Urinary bladder (tissue), 4 donors: Measurements from ENCODE around the gene LRFN2. TPM values are rescaled to one million over a fixed set of nuclear protein-coding genes. Genes with fewer than 3 reads are reported as not detected.

Experiments used
- DNase-seq: peaks from one replicate; pipeline ENCODE4 v3.0.0-alpha.2; 2015; ENCODE audit errors: extremely low spot score
- H3K27ac ChIP-seq: one replicate; pipeline ENCODE4 v1.5.1; 2013; ENCODE audit warnings: low read depth, mild to moderate bottlenecking, moderate library complexity
- H3K36me3 ChIP-seq: one replicate; pipeline ENCODE4 v1.6.1; 2013; ENCODE audit warnings: mild to moderate bottlenecking, moderate library complexity; ENCODE audit not compliant: insufficient read depth
- H3K4me1 ChIP-seq: one replicate; pipeline ENCODE4 v1.6.1; 2013; ENCODE audit warnings: mild to moderate bottlenecking, moderate library complexity; ENCODE audit not compliant: insufficient read depth
- H3K4me3 ChIP-seq: one replicate; pipeline ENCODE4 v1.5.1; 2013; ENCODE audit warnings: low read depth, low read length
- WGBS: extraction: QIAGEN DNeasy Blood & Tissue Kit; methylation state at CpG from one replicate; pipeline ENCODE4 v1.1.7; 2013; 5-methylcytosine and 5-hydroxymethylcytosine counted together
- polyA plus RNA-seq: library from polyadenylated mRNA; stranded (reverse); fragments of 200-250 nt; gene quantifications from one replicate; pipeline ENCODE4 v1.2.3, GENCODE V29; 2013
- total RNA-seq: library from RNA; depleted of rRNA; stranded (reverse); fragments of >200 nt; gene quantifications from one replicate; pipeline ENCODE4 v1.2.3, GENCODE V29; 2014
- donor health status: healthy with polysubstance abuse.
- donor health status: healthy.

The LRFN2 gene
- total and polyA plus RNA-seq, 2 donors: 0.04 to 0.11 TPM

DNA sequence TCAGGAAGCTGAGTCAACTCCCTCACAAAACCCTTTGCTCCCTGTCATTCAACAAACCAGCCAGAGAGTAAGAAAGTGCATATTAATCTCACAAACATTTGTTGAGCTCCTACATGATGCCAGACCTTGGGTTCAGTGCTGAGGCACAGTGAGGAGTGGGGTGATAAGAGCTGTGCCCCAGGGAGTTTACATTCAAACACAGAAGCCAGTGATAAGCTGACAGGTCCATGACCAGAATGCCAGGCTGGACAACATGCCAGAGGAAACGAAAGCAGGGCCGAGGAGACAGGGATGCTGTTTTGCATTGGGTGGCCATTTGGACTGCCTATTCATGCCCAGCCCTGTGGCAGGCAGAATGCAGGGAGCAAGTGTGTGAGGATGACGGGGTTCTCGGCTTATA is 76.7 kb downstream of the LRFN2 start:
- no peaks in the 10 kb centered on the region for H3K36me3 ChIP-seq
- H3K4me1 ChIP-seq: no peaks in the 10 kb centered on the region
- H3K4me3 ChIP-seq: no peak overlapping the region
- no peak overlapping the region for H3K27ac ChIP-seq
- WGBS: 83% methylated on average over 4 of the region's 4 CpGs
- DNase-seq: no peak

DNA sequence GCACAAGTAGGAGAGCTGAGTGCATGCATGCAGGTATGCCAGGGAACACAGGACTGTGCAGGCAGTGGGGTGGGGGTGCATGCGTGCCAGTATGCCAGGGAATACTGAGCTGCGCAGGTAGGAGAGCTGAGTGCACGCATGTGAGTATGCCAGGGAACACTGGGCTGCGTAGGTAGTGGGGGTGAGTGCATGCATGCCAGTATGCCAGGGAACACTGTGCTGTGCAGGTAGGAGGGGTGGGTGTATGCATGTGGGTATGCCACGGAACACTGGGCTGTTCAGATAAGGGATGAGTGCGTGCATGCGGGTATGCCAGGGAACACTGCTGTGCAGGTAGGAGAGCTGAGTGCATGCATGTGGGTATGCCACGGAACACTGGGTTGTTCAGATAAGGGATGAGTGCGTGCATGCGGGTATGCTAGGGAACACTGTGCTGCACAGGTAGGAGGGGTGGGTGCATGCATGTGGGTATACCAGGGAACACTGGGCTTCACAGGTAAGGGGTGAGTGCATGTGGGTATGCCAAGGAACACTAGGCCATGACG is 77.4 kb downstream of the LRFN2 start:
- DNase-seq: no peak
- no peaks in the 10 kb centered on the region for H3K36me3 ChIP-seq
- WGBS: 90% methylated on average over 11 of the region's 11 CpGs
- H3K4me1 ChIP-seq: no peaks in the 10 kb centered on the region
- no peak overlapping the region for H3K27ac ChIP-seq
- no peak overlapping the region for H3K4me3 ChIP-seq

DNA sequence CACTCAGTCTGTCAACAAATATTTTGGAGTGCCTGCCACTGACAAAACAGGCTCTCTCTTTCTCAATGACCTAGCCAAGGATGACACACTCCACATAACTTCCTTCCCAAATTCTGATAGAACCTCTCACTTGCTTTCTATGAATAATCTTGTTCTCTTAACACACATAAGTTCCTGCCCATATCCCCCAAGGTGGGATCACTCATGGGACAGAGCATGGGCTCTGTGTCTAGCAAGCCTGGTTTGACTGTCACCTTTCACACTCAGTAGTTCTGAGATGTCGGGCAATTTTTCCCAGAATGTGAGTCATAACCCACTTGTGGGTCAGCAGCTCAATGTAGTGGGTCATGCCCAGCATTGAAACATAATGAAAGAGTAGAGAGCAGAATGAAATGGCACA is 78.1 kb downstream of the LRFN2 start:
- no peak for DNase-seq
- H3K4me1 ChIP-seq: no peaks in the 10 kb centered on the region
- 94% methylated on average over 1 of the region's 1 CpG for WGBS
- no peak overlapping the region for H3K27ac ChIP-seq
- H3K36me3 ChIP-seq: no peaks in the 10 kb centered on the region
- no peak overlapping the region for H3K4me3 ChIP-seq

DNA sequence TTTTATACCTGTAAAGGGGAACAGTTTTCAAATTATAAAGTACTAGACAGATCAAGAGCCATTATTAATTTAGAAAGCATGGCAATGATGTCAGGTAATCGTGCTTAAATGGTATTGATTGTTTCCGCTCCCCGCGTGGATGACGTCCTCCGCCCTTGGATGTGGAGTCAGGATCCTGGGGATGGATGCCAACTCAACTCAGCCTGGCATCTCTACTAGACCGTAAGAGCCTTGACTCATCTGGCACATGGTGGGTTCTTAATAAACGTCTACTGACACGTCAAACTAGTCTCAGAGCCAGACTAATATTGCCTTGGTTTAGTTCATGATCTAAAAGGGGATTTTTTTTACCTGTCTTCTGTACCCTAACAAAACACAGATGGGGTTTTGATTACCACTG is 80.2 kb downstream of the LRFN2 start:
- DNase-seq: no peak
- no peaks in the 10 kb centered on the region for H3K4me1 ChIP-seq
- WGBS: 83% methylated on average over 9 of the region's 9 CpGs
- no peak overlapping the region for H3K27ac ChIP-seq
- no peaks in the 10 kb centered on the region for H3K36me3 ChIP-seq
- H3K4me3 ChIP-seq: no peak overlapping the region

DNA sequence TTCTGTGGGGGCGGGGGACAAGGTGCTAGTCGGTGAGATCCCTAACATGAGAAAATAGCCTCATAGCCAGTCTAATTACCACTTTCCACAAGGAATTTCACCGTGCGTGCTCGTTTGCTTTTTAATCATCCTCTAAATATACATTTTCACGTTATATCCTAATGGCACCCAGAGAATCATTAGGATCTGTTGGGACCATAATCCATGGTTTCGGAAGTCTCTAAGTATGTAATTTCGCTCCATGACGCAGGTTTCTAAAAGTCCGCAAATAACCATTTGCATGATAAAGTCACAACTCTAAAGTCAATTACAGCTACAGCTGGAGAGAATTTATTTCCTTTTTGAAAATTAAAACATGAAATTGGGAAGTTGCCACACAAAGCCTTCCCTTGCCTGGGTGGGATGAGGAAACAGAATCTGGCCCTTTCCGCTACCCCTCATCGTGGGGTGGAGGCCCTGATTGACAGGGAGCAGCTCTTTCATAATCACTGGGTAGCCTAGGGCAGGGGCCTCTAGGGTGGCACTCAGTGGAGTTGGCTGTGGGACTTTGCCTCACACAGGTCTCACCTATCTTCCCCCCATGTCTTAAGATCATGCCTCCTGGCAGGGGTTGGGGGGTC is 81.9 kb downstream of the LRFN2 start:
- Histone ChIP-seq H3K27ac (no peak overlapping the region), H3K4me1 (no peaks in the 10 kb centered on the region), H3K4me3 (no peak overlapping the region), H3K36me3 (no peaks in the 10 kb centered on the region)
- 90% methylated on average over 12 of the region's 12 CpGs for WGBS
- no peak for DNase-seq

DNA sequence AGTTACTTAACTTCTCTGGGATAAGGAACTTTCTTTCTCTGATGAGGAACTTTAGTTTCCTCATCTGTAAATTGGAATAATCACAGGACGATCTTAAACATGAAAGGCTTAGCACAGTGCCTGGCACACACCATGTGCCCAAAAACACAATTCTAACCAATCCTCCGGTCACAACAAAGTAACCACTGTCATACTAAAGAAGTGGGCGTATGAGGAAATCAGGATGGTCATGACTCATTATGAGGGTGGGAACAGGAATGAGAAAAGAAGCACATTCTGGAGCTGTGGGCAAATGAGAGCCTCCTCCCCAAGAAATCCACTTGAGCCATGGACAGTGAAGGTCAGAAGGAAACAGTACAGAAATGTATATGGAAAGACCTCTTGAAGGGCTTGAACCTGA is 82.9 kb downstream of the LRFN2 start:
- Histone ChIP-seq H3K4me1 (no peaks in the 10 kb centered on the region), H3K27ac (no peak overlapping the region), H3K36me3 (no peaks in the 10 kb centered on the region), H3K4me3 (no peak overlapping the region)
- DNase-seq: no peak
- WGBS: 83% methylated on average over 3 of the region's 3 CpGs

DNA sequence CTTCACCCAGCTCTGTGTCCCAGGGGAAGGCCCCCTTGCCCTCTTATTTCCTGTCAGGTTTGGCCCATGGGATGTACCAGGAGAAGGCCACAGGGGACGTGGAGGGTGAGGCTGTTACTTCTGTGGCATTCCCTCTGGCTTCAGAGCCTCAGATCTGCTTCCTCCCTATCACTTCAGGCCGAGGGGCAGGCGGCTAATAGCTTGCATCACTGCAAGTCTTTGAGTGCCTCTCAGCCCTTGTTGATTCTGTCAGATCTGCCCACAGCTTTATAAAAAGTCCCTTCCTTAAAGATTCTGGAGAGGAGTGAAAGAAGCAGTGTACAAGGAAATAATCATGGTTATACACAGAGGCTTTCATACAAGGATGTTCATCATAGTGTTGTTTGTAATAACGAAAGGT is 86.9 kb downstream of the LRFN2 start:
- no peak overlapping the region for H3K27ac ChIP-seq
- H3K36me3 ChIP-seq: no peaks in the 10 kb centered on the region
- no peak for DNase-seq
- no peaks in the 10 kb centered on the region for H3K4me1 ChIP-seq
- 81% methylated on average over 4 of the region's 4 CpGs for WGBS
- no peak overlapping the region for H3K4me3 ChIP-seq

DNA sequence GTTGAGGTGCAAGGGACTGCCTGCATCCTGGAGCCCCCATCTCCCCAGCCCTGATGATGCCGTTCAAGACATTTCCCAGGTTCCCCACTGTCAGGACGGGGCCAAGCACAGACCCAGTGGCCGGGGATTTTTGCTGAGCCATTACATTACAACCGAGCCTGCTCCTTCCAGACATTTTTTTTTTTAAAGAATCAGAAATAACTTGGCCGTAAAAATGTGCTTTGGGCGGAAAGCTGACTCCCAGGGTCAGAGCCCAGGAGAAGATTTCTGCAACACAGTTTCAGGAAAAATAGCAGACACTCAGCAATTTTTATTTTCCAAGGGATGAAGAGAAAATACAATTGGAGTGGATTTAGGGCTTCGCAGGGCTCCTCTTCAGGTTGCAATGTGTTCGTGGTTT is 87.9 kb downstream of the LRFN2 start:
- WGBS: 37% methylated on average over 8 of the region's 8 CpGs
- no peak overlapping the region for H3K4me3 ChIP-seq
- H3K4me1 ChIP-seq: no peaks in the 10 kb centered on the region
- H3K36me3 ChIP-seq: no peaks in the 10 kb centered on the region
- no peak for DNase-seq
- H3K27ac ChIP-seq: no peak overlapping the region

DNA sequence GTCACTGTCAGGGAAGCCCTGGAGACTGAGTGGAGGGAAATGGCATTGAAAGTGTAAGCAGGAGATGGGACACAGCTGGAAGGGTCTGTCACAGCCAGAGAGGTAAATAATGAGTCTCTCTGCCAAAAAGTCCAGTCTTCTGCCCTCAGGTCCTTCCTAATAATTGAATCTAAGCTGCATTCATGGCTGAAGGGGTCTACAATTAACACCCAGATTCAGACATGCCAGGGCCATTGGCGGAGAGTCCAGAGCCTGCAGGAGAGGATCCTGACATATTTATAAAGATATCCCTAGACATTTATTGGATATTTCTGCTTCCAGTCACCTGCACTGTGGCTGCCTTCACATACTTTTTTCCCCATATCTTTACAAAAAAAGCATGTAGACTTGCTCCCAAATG is 89.0 kb downstream of the LRFN2 start:
- Histone ChIP-seq H3K36me3 (no peaks in the 10 kb centered on the region), H3K27ac (no peak overlapping the region), H3K4me1 (no peaks in the 10 kb centered on the region), H3K4me3 (no peak overlapping the region)
- no peak for DNase-seq
- 92% methylated on average over 1 of the region's 1 CpG for WGBS

DNA sequence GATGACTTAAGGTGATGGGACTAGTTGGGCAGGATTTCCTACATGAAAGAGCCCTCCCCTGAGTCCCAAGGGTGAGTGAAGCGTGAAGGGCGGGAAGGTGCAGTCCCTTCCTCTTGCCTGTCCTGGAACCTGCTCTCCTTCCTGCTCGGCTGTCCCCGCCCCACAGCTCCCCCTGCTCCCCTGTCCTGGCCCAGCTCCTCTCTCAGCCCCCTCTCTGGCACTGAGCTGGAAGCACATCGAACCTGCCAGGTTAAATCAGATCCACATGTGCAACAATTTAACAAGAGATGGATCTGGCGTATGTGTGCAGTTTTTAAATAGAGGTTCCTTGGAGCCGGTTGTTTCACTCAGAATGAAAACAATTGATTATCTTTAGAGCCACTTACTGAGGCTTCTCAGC is 95.0 kb downstream of the LRFN2 start:
- no peak for DNase-seq
- Histone ChIP-seq H3K4me1 (no peaks in the 10 kb centered on the region), H3K4me3 (no peak overlapping the region), H3K36me3 (no peaks in the 10 kb centered on the region), H3K27ac (no peak overlapping the region)
- 50% methylated on average over 7 of the region's 7 CpGs for WGBS

DNA sequence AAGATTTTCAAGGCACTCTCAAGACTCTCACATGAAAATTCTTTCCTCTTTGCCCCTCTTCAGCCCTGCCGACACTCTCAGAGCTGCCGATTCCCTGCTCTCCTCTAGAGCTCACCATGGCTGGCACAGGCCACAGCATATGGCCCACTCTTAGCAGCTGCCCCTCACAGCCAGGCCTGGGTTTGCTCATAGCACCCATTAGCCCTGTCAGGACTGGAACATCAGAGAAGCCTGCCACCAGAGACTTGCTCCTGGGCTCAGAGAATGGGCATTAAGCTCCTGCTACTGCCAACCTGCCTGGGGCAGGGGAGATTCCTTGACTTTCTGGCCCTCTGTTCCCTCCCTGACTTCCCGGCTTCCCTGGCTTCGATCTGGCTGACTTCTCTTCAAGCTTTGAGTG is 96.7 kb downstream of the LRFN2 start:
- Histone ChIP-seq H3K4me3 (no peak overlapping the region), H3K27ac (no peak overlapping the region), H3K4me1 (no peaks in the 10 kb centered on the region), H3K36me3 (no peaks in the 10 kb centered on the region)
- no peak for DNase-seq
- WGBS: 88% methylated on average over 4 of the region's 4 CpGs

DNA sequence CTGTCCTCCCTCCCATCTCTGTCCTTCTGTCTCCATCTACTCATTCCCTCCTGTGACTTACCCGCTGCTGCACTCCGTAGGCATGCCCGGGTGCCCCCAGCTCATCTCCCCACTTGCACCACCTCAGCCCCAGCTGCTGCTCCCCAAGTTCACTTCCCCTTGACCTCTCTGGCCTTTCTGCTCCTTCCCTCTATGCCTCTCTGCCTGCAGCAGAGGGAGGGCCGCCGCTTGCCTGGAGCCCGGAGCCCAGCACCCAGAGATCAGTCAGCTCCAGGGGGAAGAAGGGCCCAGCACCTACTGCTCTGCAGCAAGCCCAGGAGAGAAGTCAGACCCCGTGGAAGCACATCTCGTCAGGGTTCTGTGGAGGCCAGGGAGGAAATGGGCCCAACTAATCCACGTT is 97.4 kb downstream of the LRFN2 start:
- Histone ChIP-seq H3K27ac (no peak overlapping the region), H3K36me3 (no peaks in the 10 kb centered on the region), H3K4me3 (no peak overlapping the region), H3K4me1 (no peaks in the 10 kb centered on the region)
- WGBS: 84% methylated on average over 9 of the region's 9 CpGs
- DNase-seq: no peak

DNA sequence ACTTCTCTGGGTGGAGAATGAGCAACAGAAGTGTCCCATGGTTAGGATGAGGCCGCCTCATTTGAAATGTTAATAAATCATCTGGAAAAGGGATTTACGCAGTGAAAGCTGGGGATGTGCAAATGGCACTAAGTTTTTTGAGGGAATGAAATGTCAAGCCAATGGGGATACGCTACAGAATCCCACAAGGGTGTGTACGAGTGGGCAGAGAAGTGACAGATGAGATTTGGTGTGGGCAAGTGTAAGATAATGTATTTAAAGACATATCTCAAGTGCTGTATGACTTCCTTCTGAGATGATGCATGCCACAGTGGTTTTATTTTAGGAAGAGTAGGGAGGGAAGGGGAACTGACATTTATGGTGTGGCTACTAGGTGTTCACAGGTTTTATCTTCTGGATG is 100.6 kb downstream of the LRFN2 start:
- Histone ChIP-seq H3K4me3 (no peak overlapping the region), H3K27ac (no peak overlapping the region), H3K36me3 (no peaks in the 10 kb centered on the region), H3K4me1 (no peaks in the 10 kb centered on the region)
- DNase-seq: no peak
- WGBS: 92% methylated on average over 4 of the region's 4 CpGs

DNA sequence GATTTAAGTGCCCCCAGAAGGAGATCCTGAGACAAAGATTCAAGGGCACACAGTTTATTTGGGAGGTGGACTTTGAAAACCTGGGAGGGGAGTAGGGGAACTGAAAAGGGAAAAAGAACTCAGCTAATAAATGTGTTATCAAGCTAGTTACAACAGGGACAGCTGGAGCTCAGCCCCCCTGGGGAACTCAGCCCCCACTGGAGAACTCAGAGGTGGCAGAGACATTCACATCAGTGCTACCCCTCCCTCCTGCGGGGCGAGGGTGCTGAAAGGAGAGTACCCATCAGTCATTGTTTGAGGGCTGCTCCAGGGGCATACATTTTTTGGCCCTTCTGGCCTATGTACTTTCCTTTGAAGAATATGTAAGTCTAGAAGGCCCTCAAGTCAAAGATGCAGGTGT is 101.4 kb downstream of the LRFN2 start:
- Histone ChIP-seq H3K4me3 (no peak overlapping the region), H3K4me1 (no peaks in the 10 kb centered on the region), H3K27ac (no peak overlapping the region), H3K36me3 (no peaks in the 10 kb centered on the region)
- 87% methylated on average over 2 of the region's 2 CpGs for WGBS
- DNase-seq: no peak

DNA sequence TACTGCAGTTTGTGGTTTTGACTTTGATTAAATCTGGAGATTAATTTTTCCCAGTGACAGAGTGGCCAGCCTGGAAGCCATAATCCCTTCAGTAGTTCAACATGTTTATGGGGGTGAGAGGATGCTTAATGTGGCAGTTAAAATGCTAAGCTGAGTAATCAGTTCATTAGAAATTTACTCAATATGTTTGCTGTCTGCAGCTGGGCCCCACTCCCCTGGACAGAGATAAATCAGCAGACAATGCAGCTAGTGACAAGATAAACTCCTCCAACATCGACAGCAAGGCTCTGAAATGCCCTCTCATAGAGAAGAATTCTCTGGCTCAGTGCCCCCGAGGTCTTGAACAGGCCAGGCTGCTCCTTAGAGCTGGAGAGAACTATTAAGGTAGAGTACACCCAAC is 101.9 kb downstream of the LRFN2 start:
- H3K27ac ChIP-seq: no peak overlapping the region
- WGBS: 19% methylated on average over 2 of the region's 2 CpGs
- no peaks in the 10 kb centered on the region for H3K36me3 ChIP-seq
- H3K4me1 ChIP-seq: no peaks in the 10 kb centered on the region
- peak; percentile 48 for DNase-seq
- no peak overlapping the region for H3K4me3 ChIP-seq
